ENCODE data around the gene SLC28A3. TPM values are rescaled to one million over a fixed set of nuclear protein-coding genes. Genes with fewer than 3 reads are reported as not detected.

SLC28A3 gene
- total RNA-seq, 1 donor from 2014 or later: 4.0 TPM

GRCh38 chr9:84339962-84340361, 596 bp downstream of the SLC28A3 start:
- DNase-seq: peak; percentile 4

GRCh38 chr9:84339503-84339902, 1.1 kb downstream of the SLC28A3 start:
- DNase-seq: no peak

- DNase-seq: no peak
These were observed 1.8 kb downstream of the SLC28A3 start for GRCh38 chr9:84338792-84339191.

- no peak for DNase-seq
These were observed 3.3 kb downstream of the SLC28A3 start for GRCh38 chr9:84337252-84337651.

GRCh38 chr9:84331119-84331809, 9.3 kb downstream of the SLC28A3 start:
- DNase-seq: peak; percentile 57

- no peak for DNase-seq
These were observed 10.3 kb downstream of the SLC28A3 start for GRCh38 chr9:84330246-84330645.

GRCh38 chr9:84327184-84327583, 13.4 kb downstream of the SLC28A3 start:
- no peak for DNase-seq

- no peak for DNase-seq
These were observed 15.1 kb downstream of the SLC28A3 start for GRCh38 chr9:84325347-84325973.

GRCh38 chr9:84324811-84325210, 15.7 kb downstream of the SLC28A3 start:
- no peak for DNase-seq

GRCh38 chr9:84323858-84324257, 16.7 kb downstream of the SLC28A3 start:
- DNase-seq: no peak

- no peak for DNase-seq
These were observed 17.7 kb downstream of the SLC28A3 start for GRCh38 chr9:84322828-84323227.

- no peak for DNase-seq
These were observed 20.3 kb downstream of the SLC28A3 start for GRCh38 chr9:84320231-84320630.

GRCh38 chr9:84319632-84320031, 20.9 kb downstream of the SLC28A3 start:
- DNase-seq: no peak

- DNase-seq: no peak
These were observed 21.6 kb downstream of the SLC28A3 start for GRCh38 chr9:84318981-84319380.

GRCh38 chr9:84317563-84317962, 23.0 kb downstream of the SLC28A3 start:
- DNase-seq: no peak

- peak; percentile 84 for DNase-seq
These were observed 25.2 kb downstream of the SLC28A3 start for GRCh38 chr9:84315278-84315877.

GRCh38 chr9:84314306-84314705, 26.3 kb downstream of the SLC28A3 start:
- DNase-seq: no peak

GRCh38 chr9:84310883-84311282, 29.7 kb downstream of the SLC28A3 start:
- DNase-seq: no peak

GRCh38 chr9:84305497-84306131, 34.9 kb downstream of the SLC28A3 start:
- no peak for DNase-seq

GRCh38 chr9:84304166-84304565, 36.4 kb downstream of the SLC28A3 start:
- no peak for DNase-seq

GRCh38 chr9:84303061-84303460, 37.5 kb downstream of the SLC28A3 start:
- DNase-seq: no peak

- DNase-seq: no peak
These were observed 38.7 kb downstream of the SLC28A3 start for GRCh38 chr9:84301851-84302250.

- no peak for DNase-seq
These were observed 40.3 kb downstream of the SLC28A3 start for GRCh38 chr9:84300271-84300670.

Measured in tongue (tissue), 2 donors.